Measurements from ENCODE around the gene GCN1.
A peak's percentile ranks its signal among the peaks of the same experiment; 100 is the strongest.
"Not testable (repeated sequence)": the region's sequence is repeated elsewhere in the genome, so short reads cannot be mapped to it uniquely, and the experiment has no call there.

The GCN1 gene, protein sequence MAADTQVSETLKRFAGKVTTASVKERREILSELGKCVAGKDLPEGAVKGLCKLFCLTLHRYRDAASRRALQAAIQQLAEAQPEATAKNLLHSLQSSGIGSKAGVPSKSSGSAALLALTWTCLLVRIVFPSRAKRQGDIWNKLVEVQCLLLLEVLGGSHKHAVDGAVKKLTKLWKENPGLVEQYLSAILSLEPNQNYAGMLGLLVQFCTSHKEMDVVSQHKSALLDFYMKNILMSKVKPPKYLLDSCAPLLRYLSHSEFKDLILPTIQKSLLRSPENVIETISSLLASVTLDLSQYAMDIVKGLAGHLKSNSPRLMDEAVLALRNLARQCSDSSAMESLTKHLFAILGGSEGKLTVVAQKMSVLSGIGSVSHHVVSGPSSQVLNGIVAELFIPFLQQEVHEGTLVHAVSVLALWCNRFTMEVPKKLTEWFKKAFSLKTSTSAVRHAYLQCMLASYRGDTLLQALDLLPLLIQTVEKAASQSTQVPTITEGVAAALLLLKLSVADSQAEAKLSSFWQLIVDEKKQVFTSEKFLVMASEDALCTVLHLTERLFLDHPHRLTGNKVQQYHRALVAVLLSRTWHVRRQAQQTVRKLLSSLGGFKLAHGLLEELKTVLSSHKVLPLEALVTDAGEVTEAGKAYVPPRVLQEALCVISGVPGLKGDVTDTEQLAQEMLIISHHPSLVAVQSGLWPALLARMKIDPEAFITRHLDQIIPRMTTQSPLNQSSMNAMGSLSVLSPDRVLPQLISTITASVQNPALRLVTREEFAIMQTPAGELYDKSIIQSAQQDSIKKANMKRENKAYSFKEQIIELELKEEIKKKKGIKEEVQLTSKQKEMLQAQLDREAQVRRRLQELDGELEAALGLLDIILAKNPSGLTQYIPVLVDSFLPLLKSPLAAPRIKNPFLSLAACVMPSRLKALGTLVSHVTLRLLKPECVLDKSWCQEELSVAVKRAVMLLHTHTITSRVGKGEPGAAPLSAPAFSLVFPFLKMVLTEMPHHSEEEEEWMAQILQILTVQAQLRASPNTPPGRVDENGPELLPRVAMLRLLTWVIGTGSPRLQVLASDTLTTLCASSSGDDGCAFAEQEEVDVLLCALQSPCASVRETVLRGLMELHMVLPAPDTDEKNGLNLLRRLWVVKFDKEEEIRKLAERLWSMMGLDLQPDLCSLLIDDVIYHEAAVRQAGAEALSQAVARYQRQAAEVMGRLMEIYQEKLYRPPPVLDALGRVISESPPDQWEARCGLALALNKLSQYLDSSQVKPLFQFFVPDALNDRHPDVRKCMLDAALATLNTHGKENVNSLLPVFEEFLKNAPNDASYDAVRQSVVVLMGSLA (N-terminal part only)

DNA sequence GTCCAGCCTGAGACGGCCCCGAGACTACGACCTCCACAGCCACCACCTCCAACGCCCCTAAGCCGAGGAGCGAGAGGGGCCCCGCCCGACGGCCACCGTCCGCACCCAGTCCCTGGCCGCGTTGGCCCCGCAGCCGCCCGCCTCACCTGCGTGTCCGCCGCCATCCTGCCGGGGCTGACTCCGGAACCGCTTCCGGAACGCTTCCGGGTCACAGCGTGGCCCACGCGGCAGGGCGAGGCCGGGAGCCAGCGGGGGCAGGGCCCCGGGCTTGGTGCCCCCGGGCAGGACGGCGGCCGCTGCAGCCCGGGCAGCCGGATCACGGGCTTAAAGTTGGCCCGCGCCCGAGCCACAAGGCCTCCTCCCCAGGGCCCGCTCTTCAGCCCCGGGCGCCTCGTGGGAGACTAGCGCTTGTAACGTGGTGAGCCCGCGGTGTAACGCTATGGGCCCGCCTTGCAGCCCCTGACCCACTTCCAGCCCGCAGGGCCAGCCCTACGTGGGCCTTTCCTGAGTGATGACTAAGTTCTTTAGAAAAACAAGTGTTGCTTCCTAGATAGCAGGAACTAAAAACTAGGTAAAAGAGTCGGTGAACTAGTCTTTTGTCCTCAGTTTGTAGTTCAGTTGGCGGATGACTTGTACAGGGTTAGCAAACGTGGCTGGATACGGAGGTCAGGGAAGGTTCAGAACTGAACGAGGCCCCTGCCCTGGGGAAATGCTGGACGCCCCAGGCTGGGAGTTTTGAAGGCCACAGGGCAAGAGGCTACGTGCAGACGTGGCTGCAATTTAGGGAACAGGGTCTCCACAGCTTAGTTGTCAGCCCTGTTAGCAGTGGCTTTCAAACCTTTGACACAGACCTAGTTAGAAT, at the start of gene GCN1:
Gene GCN1 (minus strand): TSS at position 182 of the 862 bp plus-strand sequence. CDS start 18 bp downstream, at position 164.
- peak; percentile 83 for DNase-seq

DNA sequence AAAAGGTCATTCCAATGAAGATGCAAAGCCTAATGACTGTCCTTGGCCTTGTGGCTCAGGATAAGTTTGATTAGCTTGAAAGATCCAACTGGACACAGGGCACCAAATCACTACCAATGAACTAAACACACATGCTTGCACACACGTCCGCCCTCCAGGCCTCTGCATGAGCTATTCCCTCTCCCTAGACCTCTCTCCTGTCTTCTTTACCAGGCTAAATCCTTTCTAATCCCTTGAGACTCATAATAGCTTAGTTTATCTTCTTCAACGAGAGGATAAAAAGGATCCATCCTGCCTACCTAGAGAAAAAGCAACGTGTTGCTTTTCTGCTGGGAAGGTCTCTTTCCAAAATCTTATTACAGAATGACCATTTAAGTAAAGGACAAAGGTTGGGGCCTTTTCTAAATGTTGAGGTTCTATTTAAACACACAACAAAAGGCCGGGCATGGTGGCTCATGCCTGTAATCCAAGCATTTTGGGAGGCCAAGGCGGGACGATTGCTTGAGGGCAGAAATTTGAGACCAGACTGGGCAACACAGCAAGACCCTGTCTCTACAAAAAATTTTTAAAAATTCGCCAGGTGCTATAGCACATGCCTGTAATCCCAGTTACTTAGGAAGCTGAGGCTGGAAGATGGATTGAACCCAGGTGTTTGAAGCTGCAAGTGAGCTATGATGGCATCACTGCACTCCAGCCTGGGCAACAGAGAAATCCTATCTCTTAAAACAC, 48.6 kb upstream of the GCN1 start:
- no peak for DNase-seq

DNA sequence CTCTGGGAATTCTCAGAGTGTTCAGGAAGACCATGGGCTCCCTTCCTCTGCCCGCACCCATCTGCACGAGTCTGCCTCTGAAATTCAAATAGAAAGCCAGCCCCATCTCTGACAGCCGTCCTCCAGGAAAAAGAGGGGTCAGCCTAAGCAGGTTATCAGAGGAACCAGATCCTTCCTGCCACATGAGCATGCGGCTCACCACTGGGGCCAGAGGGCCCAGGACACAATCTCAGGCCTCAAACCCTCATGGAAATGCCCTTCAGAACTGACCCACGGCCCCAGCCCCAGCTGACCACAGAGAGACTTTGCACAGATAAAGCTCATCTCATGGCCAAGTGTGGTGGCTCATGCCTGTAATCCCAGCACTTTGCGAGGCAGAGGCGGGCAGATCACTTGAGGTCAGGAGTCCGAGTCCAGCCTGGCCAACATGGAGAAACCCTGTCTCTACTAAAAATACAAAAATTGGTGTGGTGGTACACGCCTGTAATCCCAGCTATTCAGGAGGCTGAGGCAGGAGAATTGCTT, 47.8 kb upstream of the GCN1 start:
- no peak for DNase-seq

DNA sequence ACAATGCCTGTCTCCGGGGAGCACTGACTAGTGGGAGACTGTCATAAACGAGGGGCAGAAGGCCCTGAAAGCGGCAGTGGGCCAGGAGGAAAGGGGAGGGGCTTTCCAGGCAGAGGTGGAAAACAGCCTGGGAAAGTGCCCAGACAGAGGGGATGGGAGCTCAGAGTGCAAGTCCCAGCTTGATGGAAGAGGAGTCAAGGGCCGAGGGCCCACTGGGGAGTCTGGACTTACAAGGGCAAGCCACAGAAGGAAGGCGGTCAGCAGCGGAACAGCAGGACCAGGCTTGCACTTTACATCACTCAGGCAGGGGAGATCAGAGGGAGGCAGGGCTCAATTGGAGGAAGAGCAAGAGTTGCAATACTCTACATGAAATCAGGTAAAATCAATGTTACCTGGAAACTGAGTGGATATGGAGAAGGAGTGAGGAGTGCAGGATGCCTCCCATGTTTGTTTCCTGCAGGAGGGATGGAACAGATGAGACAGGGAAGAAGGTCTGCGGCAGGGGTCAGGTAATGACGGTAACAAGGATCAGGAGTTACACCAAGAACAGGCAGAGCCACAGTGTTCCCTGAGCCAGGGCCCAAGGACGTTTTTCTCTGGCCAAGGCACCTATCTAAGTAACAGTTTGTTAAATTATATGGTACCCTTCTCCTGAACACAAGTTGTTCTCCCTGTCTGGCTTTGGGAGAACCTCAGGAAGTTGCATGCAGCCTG, 47.2 kb upstream of the GCN1 start:
- no peak for DNase-seq

DNA sequence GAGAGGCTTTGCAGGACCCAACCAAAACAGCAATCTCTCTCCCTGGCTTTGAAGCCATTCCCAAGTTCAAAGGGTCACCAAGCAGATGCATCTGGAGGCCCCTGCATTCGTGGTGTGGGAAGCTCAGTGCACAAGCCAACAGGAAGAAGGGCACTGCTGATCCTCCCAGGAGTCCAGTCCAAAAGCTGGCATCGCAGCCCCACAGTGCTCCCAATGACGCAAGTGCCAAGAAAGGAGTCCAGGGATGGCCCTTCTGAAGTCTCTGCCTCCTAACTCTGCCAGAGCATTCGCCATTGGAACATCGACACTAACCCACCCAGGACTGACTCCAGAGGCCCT, 45.9 kb upstream of the GCN1 start:
- DNase-seq = no peak

DNA sequence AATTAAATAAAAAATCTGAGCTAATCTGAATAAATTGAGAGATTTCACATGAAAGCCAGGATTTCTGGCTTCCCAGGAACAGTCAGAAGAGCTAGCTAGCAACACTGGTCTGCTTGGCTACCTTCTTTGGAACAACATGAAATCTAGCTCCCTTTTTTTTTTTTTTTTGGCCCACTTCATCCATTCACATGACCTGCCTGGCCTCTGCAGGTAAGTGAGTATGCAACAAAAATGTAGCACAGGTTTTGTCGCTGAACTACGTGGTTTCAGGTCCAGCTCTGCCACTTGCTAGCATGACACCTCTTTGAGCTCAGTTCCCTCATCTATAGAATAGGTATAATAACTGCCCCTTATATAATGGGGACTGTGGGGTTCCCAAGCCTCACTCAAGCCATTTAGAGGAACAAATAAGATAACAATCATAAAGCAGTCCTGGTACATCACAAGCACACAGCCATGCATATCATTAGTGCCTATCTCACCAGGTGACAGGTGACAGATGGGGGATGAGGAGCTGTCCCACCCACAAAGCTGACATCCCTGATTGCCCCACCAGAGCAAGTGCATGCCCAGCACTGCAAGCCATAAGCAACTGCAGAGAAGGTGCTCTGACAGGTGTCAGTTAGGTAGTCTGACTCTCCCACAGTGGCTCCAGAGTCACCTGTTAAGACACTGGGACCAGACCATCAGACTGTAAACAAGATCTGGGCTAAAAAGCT, 45.4 kb upstream of the GCN1 start:
- DNase-seq = no peak

DNA sequence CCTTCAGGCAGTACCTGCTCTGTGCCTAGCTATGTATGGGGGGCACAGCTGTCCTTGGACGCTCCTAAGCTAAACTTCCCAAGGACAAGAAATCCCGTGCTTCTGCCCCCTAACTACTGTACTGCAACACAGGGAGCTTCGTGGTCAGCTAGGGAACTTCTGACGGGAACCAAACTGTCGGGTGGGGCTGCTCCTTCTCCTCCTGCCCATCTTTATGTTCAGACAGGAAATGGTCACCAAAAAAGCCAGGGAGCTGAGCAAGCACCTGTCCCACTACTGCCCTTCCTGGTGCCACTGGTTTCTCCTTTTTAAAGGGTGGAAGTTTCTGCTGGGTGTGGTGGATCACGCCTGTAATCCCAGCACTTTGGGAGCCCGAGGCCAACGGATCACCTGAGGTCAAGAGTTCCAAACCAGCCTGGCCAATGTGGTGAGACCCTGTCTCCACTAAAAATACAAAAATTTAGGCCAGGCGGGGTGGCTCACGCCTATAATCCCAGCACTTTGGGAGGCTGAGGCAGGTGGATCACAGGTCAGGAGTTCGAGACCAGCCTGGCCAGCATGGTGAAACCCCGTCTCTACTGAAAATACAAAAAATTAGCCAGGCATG, 44.4 kb upstream of the GCN1 start:
- DNase-seq = no peak

DNA sequence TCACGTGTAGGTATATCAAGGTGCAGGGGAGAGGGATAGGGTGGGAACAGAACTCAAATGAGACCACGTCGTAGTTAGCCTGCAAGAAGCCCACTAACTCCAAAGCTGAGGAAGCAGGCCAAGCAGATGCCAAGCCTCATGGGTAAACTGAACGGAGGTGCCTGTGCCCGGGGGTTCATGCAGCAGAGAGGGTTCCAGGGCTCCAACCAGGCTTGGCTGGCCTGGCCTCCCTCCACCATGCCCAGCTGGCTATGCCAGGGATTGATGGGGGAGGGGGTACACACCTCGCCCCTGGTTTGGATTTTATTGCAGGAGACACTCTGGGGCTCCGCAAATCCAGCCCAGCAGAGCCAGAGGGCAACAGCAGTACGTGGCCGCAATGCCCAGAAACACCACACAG, 43.7 kb upstream of the GCN1 start:
- no peak for DNase-seq

DNA sequence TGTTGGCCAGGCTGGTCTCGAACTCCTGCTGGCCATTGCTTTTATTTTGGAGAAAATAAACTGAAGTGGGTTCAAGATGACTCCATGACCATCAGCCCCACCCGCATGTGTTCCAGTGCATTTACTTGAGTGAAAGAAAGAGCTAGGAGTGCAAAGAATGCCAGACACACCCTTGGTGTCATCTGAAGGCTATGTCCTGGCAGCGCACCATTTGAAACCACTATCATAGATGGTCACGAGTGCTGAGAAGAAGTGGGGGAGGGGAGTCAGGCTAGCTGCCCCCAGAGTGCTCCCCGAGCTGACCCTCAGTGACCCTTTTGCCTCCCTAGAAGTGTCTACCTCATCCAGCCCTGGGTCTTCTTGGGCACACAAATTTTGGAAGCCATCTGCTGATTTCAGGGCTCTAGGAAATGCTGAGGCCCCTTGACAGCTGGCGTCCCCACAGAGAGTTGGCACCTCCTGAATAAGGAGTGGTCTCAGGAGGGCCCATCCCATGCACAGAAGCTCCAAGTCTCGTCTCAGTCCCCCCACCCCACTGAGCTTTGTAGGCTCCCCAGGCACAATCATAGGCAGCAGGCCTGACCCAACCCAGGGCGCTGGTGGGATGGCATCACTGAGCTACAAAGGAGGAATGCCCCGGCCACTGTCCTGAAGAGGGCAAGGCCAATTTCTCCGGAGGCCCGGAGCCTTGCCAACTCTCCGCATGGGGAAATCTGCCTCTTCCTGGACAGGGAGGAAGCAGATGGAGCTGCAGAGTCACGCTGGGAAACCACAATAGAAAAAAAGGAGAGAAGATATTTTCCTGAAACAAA, 43.1 kb upstream of the GCN1 start:
- DNase-seq = peak; percentile 27

DNA sequence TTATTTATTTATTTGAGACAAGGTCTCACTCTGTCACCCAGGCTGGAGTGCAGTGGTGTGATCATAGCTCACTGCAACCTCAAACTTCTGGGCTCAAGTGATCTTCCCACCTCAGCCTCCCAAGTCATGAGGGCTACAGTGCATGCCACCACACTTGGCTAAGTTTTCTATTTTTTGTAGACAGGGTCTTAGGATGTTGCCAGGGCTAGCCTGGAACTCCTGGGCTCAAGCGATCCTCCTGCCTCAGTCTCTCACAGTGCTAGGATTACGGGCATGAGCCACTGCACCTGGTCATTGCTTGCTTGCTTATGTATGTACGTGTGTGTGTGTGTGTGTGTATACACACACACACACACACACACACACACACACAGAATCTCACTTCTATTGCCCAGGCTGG, 42.3 kb upstream of the GCN1 start:
- DNase-seq = not testable (repeated sequence)

DNA sequence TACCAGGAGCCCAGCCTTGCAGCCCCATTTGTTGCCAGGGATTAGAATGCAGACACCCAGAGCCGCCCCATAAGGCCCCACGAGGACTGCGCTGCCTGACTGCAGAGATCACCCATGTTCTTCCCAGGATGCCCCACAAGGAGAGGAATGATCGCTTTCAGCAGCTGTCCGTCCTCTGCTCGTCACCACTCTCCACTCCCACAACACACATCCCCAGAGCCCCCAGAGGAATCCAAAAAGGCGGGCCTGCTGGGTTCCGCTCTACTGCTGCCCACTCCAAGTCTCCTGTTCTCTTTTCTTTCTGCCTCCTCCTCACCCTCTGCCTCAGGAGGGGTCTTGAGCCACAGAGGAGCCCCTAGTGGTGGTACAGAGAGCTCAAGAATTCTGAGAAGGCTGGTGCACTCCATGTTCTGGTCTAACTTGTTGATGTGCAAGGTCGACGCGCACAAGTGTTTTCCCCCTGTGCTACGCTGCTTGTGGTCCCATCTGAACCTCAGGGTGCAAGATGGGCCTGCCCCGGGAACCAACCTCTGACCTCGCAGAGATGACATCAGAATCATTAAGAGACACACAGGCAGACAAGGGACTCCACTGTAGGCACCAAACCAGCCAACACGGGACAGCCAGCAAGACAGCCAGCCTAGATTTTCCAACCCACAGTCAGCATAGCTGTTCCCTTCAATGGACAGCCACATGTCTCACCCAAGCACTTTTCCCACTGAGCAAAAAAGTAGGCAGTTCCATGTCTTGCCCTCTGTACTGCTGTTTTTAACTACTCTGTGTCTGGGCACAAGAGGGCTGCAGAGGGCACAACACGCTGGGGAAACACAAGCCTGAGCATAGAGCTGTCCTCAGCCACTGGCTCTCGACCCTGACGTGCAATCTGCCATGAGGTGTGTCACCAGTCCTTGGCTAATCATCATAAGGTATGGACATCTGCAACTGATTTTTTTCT, 41.1 kb upstream of the GCN1 start:
- DNase-seq = no peak

DNA sequence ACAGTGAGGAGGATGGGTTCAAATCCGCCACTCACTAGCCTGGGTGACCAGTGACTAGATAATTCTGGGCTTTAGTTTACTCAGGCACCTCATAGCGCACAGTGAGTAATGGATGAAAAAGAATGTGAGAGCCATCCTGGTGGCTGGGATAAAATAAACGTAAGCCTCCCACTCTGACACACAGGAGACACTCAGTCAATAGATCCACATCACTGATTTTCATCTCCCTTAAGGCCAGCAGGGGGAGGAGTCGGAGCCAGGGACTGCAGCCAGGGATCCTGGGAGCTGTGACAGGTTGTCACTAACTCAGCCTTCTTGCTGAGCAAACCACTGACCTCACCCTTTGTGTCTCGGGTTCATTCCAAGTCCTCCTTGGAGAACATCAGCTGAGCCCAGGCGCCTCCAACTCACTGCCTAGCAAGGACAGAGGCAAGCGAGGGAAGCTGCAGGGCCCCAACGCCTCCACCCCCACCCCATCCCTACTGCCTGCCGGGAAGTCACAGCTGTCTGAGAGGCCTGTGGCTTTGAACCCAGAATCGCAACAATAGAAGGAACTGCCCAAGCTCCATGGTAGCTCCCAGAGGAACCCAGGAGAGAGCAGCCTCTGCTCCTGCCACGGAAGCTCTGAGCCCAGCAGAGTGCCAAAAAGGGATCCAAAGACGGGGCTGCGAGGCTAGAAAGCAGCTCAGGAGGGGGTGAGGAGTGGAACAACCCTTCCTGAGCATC, 40.3 kb upstream of the GCN1 start:
- DNase-seq = no peak

DNA sequence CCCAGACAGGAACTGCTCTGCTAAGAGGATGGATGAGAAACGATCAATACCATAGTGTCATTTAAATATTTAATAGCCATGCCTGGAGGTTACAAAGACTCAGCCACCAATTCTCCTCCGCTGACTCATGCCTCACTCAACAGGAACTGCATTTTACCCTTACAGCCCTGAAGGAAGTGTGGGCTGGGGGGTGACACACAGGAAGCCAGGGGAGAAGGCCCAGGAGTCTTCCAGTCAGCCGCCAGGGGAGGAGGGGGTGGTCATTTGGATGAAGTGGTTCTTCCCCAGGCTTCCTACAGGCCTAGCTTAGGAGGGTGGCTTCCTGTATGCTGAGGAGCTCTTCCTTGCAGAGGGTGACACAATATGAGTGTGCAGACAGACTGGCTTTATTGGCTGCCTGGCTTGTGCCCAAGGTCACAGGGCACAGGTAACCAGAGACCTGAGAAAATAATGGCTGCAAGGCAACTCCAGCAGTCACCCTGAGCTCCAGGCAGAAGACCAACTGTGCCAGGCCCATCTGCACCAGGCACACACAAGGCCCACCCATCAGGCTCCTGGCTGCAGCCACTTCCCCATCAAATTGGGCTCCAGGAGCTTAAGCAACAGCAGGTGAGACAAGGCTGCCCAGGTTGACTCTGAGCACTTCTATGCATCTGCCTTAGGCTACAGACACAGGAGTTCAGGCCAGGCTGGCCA, 36.9 kb upstream of the GCN1 start:
- DNase-seq = peak; percentile 17

DNA sequence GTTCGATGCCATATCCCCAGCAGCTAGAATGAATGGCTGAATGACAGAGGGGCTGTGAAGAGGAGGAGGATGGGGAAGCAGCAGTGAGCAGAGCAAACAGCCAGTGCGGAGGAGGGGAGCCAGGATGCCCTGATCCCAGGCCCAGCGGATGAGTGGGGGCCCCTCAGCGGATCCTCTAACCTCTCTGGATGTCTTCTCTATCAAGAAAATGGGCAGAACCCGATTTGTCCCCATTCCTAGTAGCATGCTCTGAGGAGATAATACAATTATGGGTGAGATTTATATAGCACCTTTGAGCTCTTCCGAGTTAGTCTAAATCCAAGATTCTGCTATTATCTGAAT, 36.4 kb upstream of the GCN1 start:
- no peak for DNase-seq

DNA sequence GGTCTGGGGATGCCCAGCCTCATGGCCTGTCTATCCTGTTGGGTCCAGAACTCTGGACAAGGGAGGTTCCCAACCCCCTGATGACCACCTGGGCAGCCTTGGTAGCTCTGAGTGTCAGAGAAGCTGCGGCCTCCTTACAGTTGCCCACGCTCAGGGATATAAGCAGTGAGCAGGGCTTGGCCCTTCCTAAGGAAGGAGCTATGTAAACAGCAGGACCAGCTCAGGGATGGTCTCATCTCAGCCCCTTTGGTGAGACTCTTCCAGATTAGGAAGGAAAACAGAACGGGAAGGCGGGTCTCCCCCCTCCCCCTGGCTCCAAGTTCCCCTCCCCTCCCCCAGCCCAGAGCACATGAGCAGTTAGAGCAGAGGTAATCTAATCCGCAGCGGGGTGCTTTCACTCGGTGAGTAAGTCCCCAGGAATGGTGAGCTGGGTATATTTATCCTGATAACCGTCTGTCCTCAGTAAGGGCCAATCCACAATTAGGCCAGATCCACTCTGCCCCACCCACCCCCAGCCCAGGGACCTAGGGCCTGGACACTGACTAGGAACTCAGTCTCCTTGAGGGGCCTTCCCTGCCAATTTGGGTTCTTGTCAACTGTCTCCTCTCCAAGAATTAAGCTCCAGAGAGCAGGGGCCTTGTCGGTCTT, 35.9 kb upstream of the GCN1 start:
- DNase-seq = peak; percentile 21
